ENCODE data around the gene KIF26B. TPM values are rescaled to one million over a fixed set of nuclear protein-coding genes. Genes with fewer than 3 reads are reported as not detected.

KIF26B gene
- polyA plus RNA-seq, 2 of the 4 experiments (the other 2 are of a cell fraction): 0.01 to 0.04 TPM

GRCh38 chr1:245378745-245379144 is 224.0 kb downstream of the KIF26B start:
- no peak for FAIRE-seq
- ATAC-seq: no peak
- Histone ChIP-seq H3K27ac (no peak overlapping the region), H3K4me3 (no peak overlapping the region), H3K4me1 (no peaks in the 10 kb centered on the region), H3K9me3 (no peaks in the 10 kb centered on the region), H3K4me2 (no peak overlapping the region)
- DNase-seq (ENCODE audit: low read depth in 1 of 2, low spot score in 1 of 2): no peak
- WGBS (ENCODE audit: missing lambda C conversion rate): 60% methylated on average over 5 of the region's 5 CpGs
- CTCF ChIA-PET: no interaction called here
- POLR2A ChIA-PET: no interaction called here
- no peak for TF ChIP-seq PHF8 (IDR thresholded peaks at IDR 0.05; ENCODE audit: borderline replicate concordance, low read depth)
- no peak for TF ChIP-seq RARB (CRISPR knock-in tag; IDR thresholded peaks at IDR 0.05)
- TF ChIP-seq USF2 (IDR thresholded peaks at IDR 0.05): no peak
- no peak for TF ChIP-seq POLR2AphosphoS2 (conservative IDR thresholded peaks at IDR 0.05; ENCODE audit: low read length)
- TF ChIP-seq MAX (IDR thresholded peaks at IDR 0.05): no peak
- TF ChIP-seq JUN (IDR thresholded peaks at IDR 0.05): no peak
- no peak for TF ChIP-seq PBX3 (IDR thresholded peaks at IDR 0.05)
- no peak for TF ChIP-seq ZNF302 (CRISPR knock-in tag; IDR thresholded peaks at IDR 0.05)
- TF ChIP-seq MYC (IDR thresholded peaks at IDR 0.05; ENCODE audit: borderline replicate concordance, low read length): no peak
- TF ChIP-seq CHD4 (IDR thresholded peaks at IDR 0.05; ENCODE audit: borderline replicate concordance): no peak
- TF ChIP-seq EHMT2 (IDR thresholded peaks at IDR 0.05; ENCODE audit: low read depth): no peak
- TF ChIP-seq ZC3H11A (IDR thresholded peaks at IDR 0.05): no peak
- no peak for TF ChIP-seq TFCP2L1 (CRISPR knock-in tag; IDR thresholded peaks at IDR 0.05)
- no peak for TF ChIP-seq CEBPB (IDR thresholded peaks at IDR 0.05)
- TF ChIP-seq RAD21 (conservative IDR thresholded peaks at IDR 0.05 in 1 of 2, IDR thresholded peaks at IDR 0.05 in 1 of 2): no peak

GRCh38 chr1:245380790-245381535 is 226.2 kb downstream of the KIF26B start:
- 69% methylated on average over 11 of the region's 11 CpGs for WGBS (ENCODE audit: missing lambda C conversion rate)
- ChIA-PET POLR2A (no interaction called here), CTCF (interaction anchor here (0.5 to 1.3 kb wide), 6 partner anchors 8 to 313 kb away, joined by 3 to 9 read pairs (median 4); no protein-coding TSS in a partner anchor)
- FAIRE-seq (no peak), DNase-seq (ENCODE audit: low read depth in 1 of 2, low spot score in 1 of 2) (peak in 1 of 2 experiments; percentile 10), ATAC-seq (peak in 1 of 2 experiments; percentile 50; a peak in 2 of 6 replicates)
- Histone ChIP-seq H3K27ac (no peak overlapping the region), H3K4me1 (no peaks in the 10 kb centered on the region), H3K4me3 (no peak overlapping the region), H3K4me2 (no peak overlapping the region), H3K9me3 (no peaks in the 10 kb centered on the region)
- peak; percentile 31 for TF ChIP-seq CTCF (IDR thresholded peaks at IDR 0.05)
- TF ChIP-seq FOXS1 (CRISPR knock-in tag; IDR thresholded peaks at IDR 0.05): no peak
- TF ChIP-seq RAD21 (conservative IDR thresholded peaks at IDR 0.05 in 1 of 2, IDR thresholded peaks at IDR 0.05 in 1 of 2): peak; percentile 18 to 40; a peak in 1 of 5 replicates

GRCh38 chr1:245382981-245383380 is 228.2 kb downstream of the KIF26B start:
- FAIRE-seq (no peak), ATAC-seq (no peak), DNase-seq (ENCODE audit: low read depth in 1 of 2, low spot score in 1 of 2) (no peak)
- Histone ChIP-seq H3K4me2 (no peak overlapping the region), H3K9me3 (no peaks in the 10 kb centered on the region), H3K4me1 (no peaks in the 10 kb centered on the region), H3K27ac (no peak overlapping the region), H3K4me3 (no peak overlapping the region)
- 40% methylated on average over 9 of the region's 9 CpGs for WGBS (ENCODE audit: missing lambda C conversion rate)
- ChIA-PET CTCF (interaction anchor here (1.3 kb wide), 1 partner anchor 10 kb away, joined by 4 read pairs; no protein-coding TSS in a partner anchor), POLR2A (no interaction called here)
- no peak for TF ChIP-seq MAZ (IDR thresholded peaks at IDR 0.05; ENCODE audit: borderline replicate concordance, low read depth, low read length)
- no peak for TF ChIP-seq RAD21 (conservative IDR thresholded peaks at IDR 0.05 in 1 of 2, IDR thresholded peaks at IDR 0.05 in 1 of 2)
- no peak for TF ChIP-seq JUNB (IDR thresholded peaks at IDR 0.05)
- TF ChIP-seq EP300 (IDR thresholded peaks at IDR 0.05): no peak
- no peak for TF ChIP-seq CHD4 (IDR thresholded peaks at IDR 0.05; ENCODE audit: borderline replicate concordance)
- TF ChIP-seq HOXA7 (CRISPR knock-in tag; IDR thresholded peaks at IDR 0.05): no peak
- TF ChIP-seq FOSB (CRISPR knock-in tag; IDR thresholded peaks at IDR 0.05): no peak
- no peak for TF ChIP-seq HOXB13 (CRISPR knock-in tag; IDR thresholded peaks at IDR 0.05; ENCODE audit: low read depth)
- no peak for TF ChIP-seq CEBPB (IDR thresholded peaks at IDR 0.05)
- no peak for TF ChIP-seq TP53 (CRISPR knock-in tag; IDR thresholded peaks at IDR 0.05)
- TF ChIP-seq MAFK (IDR thresholded peaks at IDR 0.05; ENCODE audit: partially characterized antibody): no peak
- TF ChIP-seq GATA3 (IDR thresholded peaks at IDR 0.05; ENCODE audit: borderline replicate concordance): no peak
- no peak for TF ChIP-seq EHMT2 (IDR thresholded peaks at IDR 0.05; ENCODE audit: low read depth)
- TF ChIP-seq SMC3 (IDR thresholded peaks at IDR 0.05): no peak
- TF ChIP-seq NPAS2 (CRISPR knock-in tag; IDR thresholded peaks at IDR 0.05; ENCODE audit: borderline replicate concordance): no peak
- TF ChIP-seq TFCP2L1 (CRISPR knock-in tag; IDR thresholded peaks at IDR 0.05): no peak
- no peak for TF ChIP-seq RARB (CRISPR knock-in tag; IDR thresholded peaks at IDR 0.05)
- no peak for TF ChIP-seq POLR2A (IDR thresholded peaks at IDR 0.05; ENCODE audit: low read length)
- TF ChIP-seq MAX (IDR thresholded peaks at IDR 0.05): no peak
- no peak for TF ChIP-seq PHF8 (IDR thresholded peaks at IDR 0.05; ENCODE audit: borderline replicate concordance, low read depth)

All from A549 (cell line).